ENCODE measurements around the gene FLYWCH1. TPM values are rescaled to one million over a fixed set of nuclear protein-coding genes. Genes with fewer than 3 reads are reported as not detected.
A peak's percentile ranks its signal among the peaks of the same experiment; 100 is the strongest.

The FLYWCH1 gene, protein sequence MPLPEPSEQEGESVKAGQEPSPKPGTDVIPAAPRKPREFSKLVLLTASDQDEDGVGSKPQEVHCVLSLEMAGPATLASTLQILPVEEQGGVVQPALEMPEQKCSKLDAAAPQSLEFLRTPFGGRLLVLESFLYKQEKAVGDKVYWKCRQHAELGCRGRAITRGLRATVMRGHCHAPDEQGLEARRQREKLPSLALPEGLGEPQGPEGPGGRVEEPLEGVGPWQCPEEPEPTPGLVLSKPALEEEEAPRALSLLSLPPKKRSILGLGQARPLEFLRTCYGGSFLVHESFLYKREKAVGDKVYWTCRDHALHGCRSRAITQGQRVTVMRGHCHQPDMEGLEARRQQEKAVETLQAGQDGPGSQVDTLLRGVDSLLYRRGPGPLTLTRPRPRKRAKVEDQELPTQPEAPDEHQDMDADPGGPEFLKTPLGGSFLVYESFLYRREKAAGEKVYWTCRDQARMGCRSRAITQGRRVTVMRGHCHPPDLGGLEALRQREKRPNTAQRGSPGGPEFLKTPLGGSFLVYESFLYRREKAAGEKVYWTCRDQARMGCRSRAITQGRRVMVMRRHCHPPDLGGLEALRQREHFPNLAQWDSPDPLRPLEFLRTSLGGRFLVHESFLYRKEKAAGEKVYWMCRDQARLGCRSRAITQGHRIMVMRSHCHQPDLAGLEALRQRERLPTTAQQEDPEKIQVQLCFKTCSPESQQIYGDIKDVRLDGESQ
- 34.7 TPM for total RNA-seq
- long read RNA-seq, full-length matches to known transcripts, result 51 of 79 reads
- long read RNA-seq, partial matches to known transcripts, result 21 of 79 reads
- long read RNA-seq, other reads (novel, unspliced or antisense), result 7 of 79 reads

DNA sequence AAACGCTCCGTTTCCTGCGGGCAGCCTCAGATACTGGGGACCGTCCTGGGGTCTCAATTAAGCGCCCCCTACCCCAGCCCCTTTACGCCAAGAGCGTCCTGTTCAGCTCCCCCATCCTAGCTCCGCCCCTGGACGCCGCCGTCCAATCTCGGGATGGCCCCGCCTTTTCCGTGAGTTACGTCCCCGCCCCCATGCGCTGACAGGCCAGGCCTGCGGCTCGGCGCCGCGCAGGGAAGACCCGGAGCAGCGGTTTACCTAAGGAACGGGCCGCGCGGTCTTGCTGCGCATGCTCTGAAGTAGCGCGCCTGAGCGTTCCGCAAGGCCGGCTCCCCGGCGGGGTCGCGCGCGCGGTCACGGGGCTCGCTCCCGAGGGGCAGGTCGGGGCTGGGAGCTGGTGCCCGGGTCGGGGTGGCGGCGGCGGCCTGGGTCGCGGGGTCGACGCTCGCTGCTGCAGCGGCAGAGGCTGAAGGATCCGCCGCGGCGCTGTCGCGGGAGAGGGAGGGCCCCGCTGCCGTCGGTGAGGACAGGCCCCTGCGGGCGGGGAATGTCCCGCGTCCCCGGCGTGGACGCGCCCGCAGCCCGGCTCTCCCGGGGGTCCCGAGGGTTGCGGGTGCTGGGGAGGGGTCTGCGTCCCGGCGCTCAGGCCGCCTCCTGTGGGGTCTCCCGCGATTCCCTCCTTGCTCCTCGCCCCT lies at the start of gene FLYWCH1:
Gene FLYWCH1, plus strand, starts transcription at position 294 of the 692 bp plus-strand sequence. CDS start 17,755 bp downstream, outside the sequence.
- intact Hi-C loops (cut with DNase I), result no loop called here
- no peaks in the 10 kb centered on the region for H3K27me3 ChIP-seq (ENCODE audit: low read depth)
- ATAC-seq, result peak; percentile 98 to 99
- no peaks in the 10 kb centered on the region for H3K9me3 ChIP-seq
- TF ChIP-seq, protein P1, sequence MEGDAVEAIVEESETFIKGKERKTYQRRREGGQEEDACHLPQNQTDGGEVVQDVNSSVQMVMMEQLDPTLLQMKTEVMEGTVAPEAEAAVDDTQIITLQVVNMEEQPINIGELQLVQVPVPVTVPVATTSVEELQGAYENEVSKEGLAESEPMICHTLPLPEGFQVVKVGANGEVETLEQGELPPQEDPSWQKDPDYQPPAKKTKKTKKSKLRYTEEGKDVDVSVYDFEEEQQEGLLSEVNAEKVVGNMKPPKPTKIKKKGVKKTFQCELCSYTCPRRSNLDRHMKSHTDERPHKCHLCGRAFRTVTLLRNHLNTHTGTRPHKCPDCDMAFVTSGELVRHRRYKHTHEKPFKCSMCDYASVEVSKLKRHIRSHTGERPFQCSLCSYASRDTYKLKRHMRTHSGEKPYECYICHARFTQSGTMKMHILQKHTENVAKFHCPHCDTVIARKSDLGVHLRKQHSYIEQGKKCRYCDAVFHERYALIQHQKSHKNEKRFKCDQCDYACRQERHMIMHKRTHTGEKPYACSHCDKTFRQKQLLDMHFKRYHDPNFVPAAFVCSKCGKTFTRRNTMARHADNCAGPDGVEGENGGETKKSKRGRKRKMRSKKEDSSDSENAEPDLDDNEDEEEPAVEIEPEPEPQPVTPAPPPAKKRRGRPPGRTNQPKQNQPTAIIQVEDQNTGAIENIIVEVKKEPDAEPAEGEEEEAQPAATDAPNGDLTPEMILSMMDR (IDR thresholded peaks at IDR 0.05), result no peak
- peak within 1 kb of the TSS; percentile 88 for H3K27ac ChIP-seq
- H3K4me1 ChIP-seq, result peaks cover 23% of the 10 kb centered on the region
- peaks cover 26% of the 10 kb centered on the region for H3K36me3 ChIP-seq
- DNase-seq, result peak; percentile 100
- peak within 1 kb of the TSS; percentile 80 for H3K4me3 ChIP-seq

DNA sequence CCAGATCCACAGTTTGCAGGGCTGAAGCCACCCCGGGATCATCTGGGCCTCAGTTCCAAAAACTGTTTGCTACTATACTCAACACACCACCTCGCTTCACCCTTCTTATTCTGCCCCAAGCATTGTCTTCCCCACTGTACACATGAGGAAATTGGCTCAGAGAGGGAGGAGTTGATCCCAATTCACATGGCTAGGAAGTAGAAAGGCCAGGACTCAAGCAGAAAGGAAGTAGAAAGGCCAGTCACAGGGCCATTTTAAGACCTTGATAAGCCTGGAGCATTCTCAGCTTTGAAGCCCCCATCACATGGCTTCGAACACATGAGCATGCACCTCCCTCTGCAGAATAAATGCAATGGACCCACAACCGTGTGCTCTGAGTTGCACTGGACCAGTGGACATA lies 46.1 kb upstream of the FLYWCH1 start:
- H3K27me3 ChIP-seq (ENCODE audit: low read depth), result peaks cover 5% of the 10 kb centered on the region
- no peak overlapping the region for H3K27ac ChIP-seq
- intact Hi-C loops (cut with DNase I), result no loop called here
- DNase-seq (no peak), ATAC-seq (no peak)
- peaks cover 6% of the 10 kb centered on the region for H3K9me3 ChIP-seq
- no peaks in the 10 kb centered on the region for H3K36me3 ChIP-seq
- TF ChIP-seq, protein P1 (IDR thresholded peaks at IDR 0.05), result no peak
- no peak overlapping the region for H3K4me3 ChIP-seq
- H3K4me1 ChIP-seq, result peaks cover 8% of the 10 kb centered on the region

DNA sequence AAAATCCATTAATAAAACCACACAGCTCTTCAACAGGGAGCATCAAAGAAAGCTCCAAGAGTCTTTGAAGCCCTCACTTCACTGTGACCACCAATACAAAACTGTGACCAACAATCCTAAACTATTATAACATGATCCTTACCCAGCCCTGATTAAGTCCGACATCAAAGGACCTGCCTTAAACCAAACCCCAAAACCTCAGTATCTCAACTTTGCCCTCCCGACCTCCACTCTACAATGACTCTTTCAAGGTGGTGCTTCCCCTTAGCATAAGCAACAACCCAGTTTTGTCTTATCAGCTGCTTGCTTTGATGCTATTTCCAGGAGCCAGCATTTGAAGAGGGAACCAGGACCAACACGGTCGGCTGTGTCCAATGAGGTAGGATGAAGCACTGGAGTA lies 45.3 kb upstream of the FLYWCH1 start:
- no peak for DNase-seq
- intact Hi-C loops (cut with DNase I), result no loop called here
- no peak for ATAC-seq
- TF ChIP-seq, protein P1 (IDR thresholded peaks at IDR 0.05), result no peak
- Histone ChIP-seq H3K9me3 (no peaks in the 10 kb centered on the region), H3K4me1 (peaks cover 8% of the 10 kb centered on the region), H3K27me3 (ENCODE audit: low read depth) (peaks cover 5% of the 10 kb centered on the region), H3K36me3 (no peaks in the 10 kb centered on the region), H3K27ac (no peak overlapping the region), H3K4me3 (no peak overlapping the region)

DNA sequence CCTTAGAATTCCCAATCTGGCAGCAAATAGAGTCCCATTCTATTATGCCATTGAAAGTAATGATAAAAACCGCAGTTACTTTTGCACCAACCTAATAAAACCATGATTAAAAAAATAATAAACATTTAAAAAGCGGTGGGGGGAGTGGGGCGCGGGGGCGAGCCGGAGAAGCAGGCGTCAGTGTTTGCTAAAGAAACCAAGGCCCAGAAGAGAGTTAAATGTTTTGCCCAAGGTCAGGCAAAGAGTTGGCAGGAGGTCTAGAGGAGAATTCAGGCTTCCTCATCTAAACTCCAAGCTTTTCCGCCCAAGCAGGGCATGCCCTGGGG lies 44.1 kb upstream of the FLYWCH1 start:
- no peaks in the 10 kb centered on the region for H3K9me3 ChIP-seq
- DNase-seq, result no peak
- peaks cover 5% of the 10 kb centered on the region for H3K27me3 ChIP-seq (ENCODE audit: low read depth)
- TF ChIP-seq, protein P1 (IDR thresholded peaks at IDR 0.05), result no peak
- H3K27ac ChIP-seq, result peak overlapping the region; percentile 93
- H3K36me3 ChIP-seq, result no peaks in the 10 kb centered on the region
- ATAC-seq, result no peak
- intact Hi-C loops (cut with DNase I), result no loop called here
- H3K4me1 ChIP-seq, result peaks cover 8% of the 10 kb centered on the region
- peak overlapping the region; percentile 71 for H3K4me3 ChIP-seq

GRCh38 chr16:2867987-2868789 lies 43.5 kb upstream of the FLYWCH1 start:
- H3K36me3 ChIP-seq, result no peaks in the 10 kb centered on the region
- H3K4me1 ChIP-seq, result peaks cover 8% of the 10 kb centered on the region
- H3K27me3 ChIP-seq (ENCODE audit: low read depth), result peaks cover 5% of the 10 kb centered on the region
- ATAC-seq (peak; percentile 99), DNase-seq (peak; percentile 96)
- intact Hi-C loops (cut with DNase I), result no loop called here
- peak overlapping the region; percentile 93 for H3K27ac ChIP-seq
- H3K9me3 ChIP-seq, result no peaks in the 10 kb centered on the region
- TF ChIP-seq, protein P1 (IDR thresholded peaks at IDR 0.05), result peak; percentile 99
- H3K4me3 ChIP-seq, result peak overlapping the region; percentile 71
